ENCODE measurements around the gene KRTAP9-8.
"Not testable (repeated sequence)": the region's sequence is repeated elsewhere in the genome, so short reads cannot be mapped to it uniquely, and the experiment has no call there.

Gene KRTAP9-8

GRCh38 chr17:41237949-41238437, at the start of gene KRTAP9-8:
KRTAP9-8 (plus strand) TSS chr17:41237999; CDS start chr17:41238052, 53 bp downstream.
- H3K9me3 Mint-ChIP-seq; H3K4me1 Mint-ChIP-seq (ENCODE audit: low read depth); H3K27ac Mint-ChIP-seq; H3K27me3 Mint-ChIP-seq (ENCODE audit: low read depth); H3K4me3 Mint-ChIP-seq; H3K36me3 Mint-ChIP-seq (ENCODE audit: low read depth): not testable (repeated sequence)

DNA sequence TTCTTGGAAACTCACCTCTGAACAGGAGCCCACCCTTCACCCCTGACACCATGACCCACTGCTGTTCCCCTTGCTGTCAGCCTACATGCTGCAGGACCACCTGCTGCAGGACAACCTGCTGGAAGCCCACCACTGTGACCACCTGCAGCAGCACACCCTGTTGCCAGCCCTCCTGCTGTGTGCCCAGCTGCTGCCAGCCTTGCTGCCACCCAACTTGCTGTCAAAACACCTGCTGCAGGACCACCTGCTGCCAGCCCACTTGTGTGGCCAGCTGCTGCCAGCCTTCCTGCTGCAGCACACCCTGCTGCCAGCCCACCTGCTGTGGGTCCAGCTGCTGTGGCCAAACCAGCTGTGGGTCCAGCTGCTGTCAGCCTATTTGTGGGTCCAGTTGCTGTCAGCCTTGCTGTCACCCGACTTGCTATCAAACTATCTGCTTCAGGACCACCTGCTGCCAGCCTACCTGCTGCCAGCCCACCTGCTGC, 47.9 kb upstream of the KRTAP9-8 start, which contains the start of gene KRTAP9-1:
Gene KRTAP9-1 (plus strand): TSS at position 51 of the 482 bp plus-strand sequence. CDS start 0 bp downstream, at position 51.
- H3K36me3 Mint-ChIP-seq (ENCODE audit: low read depth); H3K4me3 Mint-ChIP-seq; H3K27me3 Mint-ChIP-seq (ENCODE audit: low read depth); H3K27ac Mint-ChIP-seq; H3K9me3 Mint-ChIP-seq; H3K4me1 Mint-ChIP-seq (ENCODE audit: low read depth): not testable (repeated sequence)

DNA sequence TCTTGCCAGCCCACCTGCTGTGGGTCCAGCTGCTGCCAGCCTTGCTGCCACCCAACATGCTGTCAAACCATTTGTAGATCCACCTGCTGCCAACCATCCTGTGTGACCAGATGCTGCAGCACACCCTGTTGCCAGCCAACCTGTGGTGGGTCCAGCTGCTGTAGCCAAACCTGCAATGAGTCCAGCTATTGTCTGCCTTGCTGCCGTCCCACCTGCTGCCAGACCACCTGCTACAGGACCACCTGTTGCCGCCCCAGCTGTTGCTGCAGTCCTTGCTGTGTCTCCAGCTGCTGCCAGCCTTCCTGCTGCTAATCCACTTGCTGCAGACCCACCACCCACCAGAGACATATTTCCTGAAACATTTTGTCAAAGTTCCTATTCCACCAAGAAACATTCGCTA, 47.5 kb upstream of the KRTAP9-8 start:
- Mint-ChIP-seq H3K9me3 (no peaks in the 10 kb centered on the region), H3K4me1 (ENCODE audit: low read depth) (no peaks in the 10 kb centered on the region), H3K4me3 (no peak overlapping the region), H3K27ac (no peak overlapping the region), H3K36me3 (ENCODE audit: low read depth) (no peaks in the 10 kb centered on the region), H3K27me3 (ENCODE audit: low read depth) (no peaks in the 10 kb centered on the region)

DNA sequence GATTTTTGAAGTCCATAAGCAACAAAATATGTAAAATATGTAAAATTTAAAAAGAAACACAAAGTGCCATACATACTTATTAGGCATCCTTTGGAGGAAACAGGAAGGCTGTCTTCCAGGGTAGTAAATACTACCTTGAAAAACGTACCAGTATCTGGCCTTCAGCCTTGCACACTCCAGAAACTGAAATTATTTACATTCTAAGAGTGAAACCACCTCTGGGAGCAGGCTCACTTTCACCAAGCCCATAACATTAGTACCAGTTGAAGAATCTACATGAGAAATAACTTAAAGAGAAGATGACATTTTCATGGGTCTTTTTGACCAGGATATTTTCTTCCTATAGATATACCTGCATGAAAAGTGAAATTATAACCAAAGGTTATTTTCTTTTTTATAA, 41.7 kb upstream of the KRTAP9-8 start:
- no peaks in the 10 kb centered on the region for H3K27me3 Mint-ChIP-seq (ENCODE audit: low read depth)
- no peaks in the 10 kb centered on the region for H3K4me1 Mint-ChIP-seq (ENCODE audit: low read depth)
- no peaks in the 10 kb centered on the region for H3K36me3 Mint-ChIP-seq (ENCODE audit: low read depth)
- H3K27ac Mint-ChIP-seq = no peak overlapping the region
- H3K4me3 Mint-ChIP-seq = no peak overlapping the region
- no peaks in the 10 kb centered on the region for H3K9me3 Mint-ChIP-seq

DNA sequence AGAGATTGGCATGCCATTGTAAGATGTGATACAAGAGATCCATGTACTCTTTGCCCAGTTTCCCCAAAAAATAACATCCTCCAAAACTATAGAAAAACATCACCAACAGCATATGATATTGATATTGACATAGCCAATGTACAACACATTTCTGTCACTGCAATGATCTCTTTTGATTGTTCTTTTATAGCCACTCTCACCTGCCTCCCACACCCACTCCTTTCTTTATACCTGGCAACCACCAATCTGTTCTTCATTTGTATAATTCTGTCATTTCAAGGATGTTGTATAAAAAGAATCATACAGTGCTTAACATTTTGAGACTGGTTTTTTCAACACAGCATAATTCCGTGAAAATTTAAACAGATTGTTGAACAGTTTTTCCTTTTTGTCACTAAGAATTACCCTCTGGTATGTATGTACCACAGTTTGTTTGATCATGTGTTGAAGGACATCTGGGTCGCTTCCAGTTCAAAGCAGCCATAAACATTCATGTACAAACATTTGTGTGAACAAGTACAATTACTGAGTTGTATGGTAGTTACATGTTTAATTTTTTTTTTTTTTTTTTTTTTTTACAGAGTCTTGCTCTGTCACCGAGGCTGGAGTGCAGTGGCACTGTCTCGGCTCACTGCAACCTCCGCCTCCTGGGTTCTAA, 38.2 kb upstream of the KRTAP9-8 start:
- H3K4me1 Mint-ChIP-seq (ENCODE audit: low read depth) = no peaks in the 10 kb centered on the region
- H3K9me3 Mint-ChIP-seq = no peaks in the 10 kb centered on the region
- H3K27ac Mint-ChIP-seq = no peak overlapping the region
- no peaks in the 10 kb centered on the region for H3K36me3 Mint-ChIP-seq (ENCODE audit: low read depth)
- no peaks in the 10 kb centered on the region for H3K27me3 Mint-ChIP-seq (ENCODE audit: low read depth)
- no peak overlapping the region for H3K4me3 Mint-ChIP-seq

- Mint-ChIP-seq H3K4me1 (ENCODE audit: low read depth) (no peaks in the 10 kb centered on the region), H3K9me3 (no peaks in the 10 kb centered on the region), H3K27ac (no peak overlapping the region), H3K4me3 (no peak overlapping the region), H3K36me3 (ENCODE audit: low read depth) (no peaks in the 10 kb centered on the region), H3K27me3 (ENCODE audit: low read depth) (peaks cover 14% of the 10 kb centered on the region)
These were observed 25.8 kb upstream of the KRTAP9-8 start for GRCh38 chr17:41211845-41212466.

- Mint-ChIP-seq H3K9me3 (no peaks in the 10 kb centered on the region), H3K27ac (no peak overlapping the region), H3K4me1 (ENCODE audit: low read depth) (no peaks in the 10 kb centered on the region), H3K27me3 (ENCODE audit: low read depth) (peaks cover 14% of the 10 kb centered on the region), H3K36me3 (ENCODE audit: low read depth) (no peaks in the 10 kb centered on the region), H3K4me3 (no peak overlapping the region)
These were observed 25.2 kb upstream of the KRTAP9-8 start for GRCh38 chr17:41212524-41213169.

DNA sequence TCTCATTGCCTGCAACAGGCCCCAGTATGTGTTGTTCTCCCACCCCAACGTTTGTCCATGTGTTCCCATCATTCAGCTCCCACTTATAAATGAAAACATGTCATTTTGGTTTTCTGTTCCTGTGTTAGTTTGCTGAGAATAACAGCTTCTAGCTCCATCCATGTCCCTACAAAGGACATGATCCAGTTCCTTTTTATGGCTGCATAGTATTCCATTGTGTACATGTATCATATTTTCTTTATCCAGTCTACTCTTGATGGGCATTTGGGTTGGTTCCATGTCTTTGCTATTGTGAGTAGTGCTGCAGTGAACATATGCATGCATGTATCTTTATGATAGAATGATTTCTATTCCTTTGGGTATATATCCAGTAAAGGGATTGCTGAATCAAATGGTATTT, 22.1 kb upstream of the KRTAP9-8 start:
- Mint-ChIP-seq H3K27ac (no peak overlapping the region), H3K27me3 (ENCODE audit: low read depth) (no peaks in the 10 kb centered on the region), H3K4me3 (no peak overlapping the region)

GRCh38 chr17:41223821-41224220, 14.0 kb upstream of the KRTAP9-8 start:
- Mint-ChIP-seq H3K27me3 (ENCODE audit: low read depth) (peaks cover 13% of the 10 kb centered on the region), H3K27ac (no peak overlapping the region), H3K4me1 (ENCODE audit: low read depth) (no peaks in the 10 kb centered on the region), H3K9me3 (peaks cover 6% of the 10 kb centered on the region), H3K4me3 (no peak overlapping the region), H3K36me3 (ENCODE audit: low read depth) (no peaks in the 10 kb centered on the region)

More for the DNA sequence above, 22.1 kb upstream of the KRTAP9-8 start:
- Mint-ChIP-seq H3K36me3 (ENCODE audit: low read depth) (no peaks in the 10 kb centered on the region), H3K4me1 (ENCODE audit: low read depth) (no peaks in the 10 kb centered on the region), H3K9me3 (peaks cover 6% of the 10 kb centered on the region)

DNA sequence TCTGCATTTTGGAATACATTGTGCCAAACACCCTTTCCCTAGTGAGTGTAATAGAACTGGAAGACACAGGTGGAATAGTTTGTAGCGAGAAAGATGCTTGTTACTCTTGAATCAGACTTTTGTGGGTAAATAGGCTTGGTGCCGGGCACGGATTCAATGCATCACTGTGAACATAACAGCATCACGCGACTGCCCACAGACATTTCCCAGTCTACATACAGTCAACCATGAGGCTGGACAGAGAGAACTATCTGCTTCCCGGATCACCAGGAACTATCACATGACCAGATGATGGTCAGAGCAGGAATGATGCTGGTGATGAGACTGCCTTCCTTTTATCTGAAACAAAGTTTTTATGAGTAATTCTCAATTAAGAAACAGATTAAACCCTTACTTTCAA, 11.7 kb upstream of the KRTAP9-8 start:
- H3K4me1 Mint-ChIP-seq (ENCODE audit: low read depth) = no peaks in the 10 kb centered on the region
- no peak overlapping the region for H3K4me3 Mint-ChIP-seq
- H3K36me3 Mint-ChIP-seq (ENCODE audit: low read depth) = no peaks in the 10 kb centered on the region
- no peak overlapping the region for H3K27ac Mint-ChIP-seq
- no peaks in the 10 kb centered on the region for H3K9me3 Mint-ChIP-seq
- H3K27me3 Mint-ChIP-seq (ENCODE audit: low read depth) = peaks cover 16% of the 10 kb centered on the region

DNA sequence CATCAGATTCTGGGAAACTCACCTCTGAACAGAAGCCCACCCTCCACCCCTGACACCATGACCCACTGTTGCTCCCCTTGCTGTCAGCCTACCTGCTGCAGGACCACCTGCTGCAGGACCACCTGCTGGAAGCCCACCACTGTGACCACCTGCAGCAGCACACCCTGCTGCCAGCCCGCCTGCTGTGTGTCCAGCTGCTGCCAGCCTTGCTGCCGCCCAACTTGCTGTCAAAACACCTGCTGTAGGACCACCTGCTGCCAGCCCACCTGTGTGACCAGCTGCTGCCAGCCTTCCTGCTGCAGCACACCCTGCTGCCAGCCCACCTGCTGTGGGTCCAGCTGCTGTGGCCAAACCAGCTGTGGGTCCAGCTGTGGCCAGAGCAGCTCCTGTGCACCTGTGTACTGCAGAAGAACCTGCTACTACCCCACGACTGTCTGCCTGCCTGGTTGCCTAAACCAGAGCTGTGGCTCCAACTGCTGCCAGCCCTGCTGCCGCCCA, 11.2 kb upstream of the KRTAP9-8 start, which contains the start of gene KRTAP9-2:
Gene KRTAP9-2 (plus strand): TSS at position 51 of the 498 bp plus-strand sequence. CDS start 7 bp downstream, at position 58.
- not testable (repeated sequence) for H3K36me3 Mint-ChIP-seq (ENCODE audit: low read depth); H3K9me3 Mint-ChIP-seq; H3K4me3 Mint-ChIP-seq; H3K27ac Mint-ChIP-seq; H3K4me1 Mint-ChIP-seq (ENCODE audit: low read depth)
- H3K27me3 Mint-ChIP-seq (ENCODE audit: low read depth) = peaks cover 16% of the 10 kb centered on the region

DNA sequence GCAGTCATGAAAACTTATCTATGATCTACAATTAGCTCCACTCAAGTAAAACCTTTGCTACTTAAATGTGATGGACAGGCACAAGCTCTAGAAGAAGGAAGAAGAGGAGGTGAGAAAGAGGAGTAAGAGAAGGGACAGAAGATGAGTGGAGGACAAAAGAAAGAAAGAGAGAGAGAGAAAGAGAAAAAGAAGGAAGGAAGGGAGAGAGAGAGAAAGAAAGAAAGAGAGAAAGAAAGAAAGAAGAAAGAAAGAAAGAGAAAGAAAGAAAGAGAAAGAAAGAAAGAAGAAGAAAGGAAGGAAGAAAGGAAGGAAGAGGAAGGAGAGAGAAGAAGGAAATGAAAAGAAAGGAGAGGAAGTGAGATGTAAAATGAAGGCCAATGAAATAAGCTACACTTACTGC, 7.7 kb upstream of the KRTAP9-8 start:
- no peaks in the 10 kb centered on the region for H3K9me3 Mint-ChIP-seq
- H3K4me3 Mint-ChIP-seq = no peak overlapping the region
- no peaks in the 10 kb centered on the region for H3K36me3 Mint-ChIP-seq (ENCODE audit: low read depth)

GRCh38 chr17:41231731-41232130, 6.1 kb upstream of the KRTAP9-8 start:
- H3K27me3 Mint-ChIP-seq (ENCODE audit: low read depth) = peaks cover 12% of the 10 kb centered on the region
- H3K4me3 Mint-ChIP-seq = no peak overlapping the region
- H3K9me3 Mint-ChIP-seq = no peaks in the 10 kb centered on the region
- no peaks in the 10 kb centered on the region for H3K4me1 Mint-ChIP-seq (ENCODE audit: low read depth)
- no peak overlapping the region for H3K27ac Mint-ChIP-seq
- H3K36me3 Mint-ChIP-seq (ENCODE audit: low read depth) = no peaks in the 10 kb centered on the region

More for the DNA sequence above, 7.7 kb upstream of the KRTAP9-8 start:
- peaks cover 12% of the 10 kb centered on the region for H3K27me3 Mint-ChIP-seq (ENCODE audit: low read depth)
- no peaks in the 10 kb centered on the region for H3K4me1 Mint-ChIP-seq (ENCODE audit: low read depth)
- no peak overlapping the region for H3K27ac Mint-ChIP-seq

- H3K4me1 Mint-ChIP-seq (ENCODE audit: low read depth); H3K4me3 Mint-ChIP-seq; H3K36me3 Mint-ChIP-seq (ENCODE audit: low read depth); H3K9me3 Mint-ChIP-seq; H3K27ac Mint-ChIP-seq: not testable (repeated sequence)
- H3K27me3 Mint-ChIP-seq (ENCODE audit: low read depth) = peaks cover 12% of the 10 kb centered on the region
These were observed 5.2 kb upstream of the KRTAP9-8 start, which contains the start of gene KRTAP9-3 for GRCh38 chr17:41232399-41233105. KRTAP9-3 (plus strand) TSS chr17:41232449; CDS start chr17:41232502, 53 bp downstream.

Data from T-helper 1 cell treated with Interleukin-12 subunit alpha and Interleukin-12 subunit beta and Interleukin-4 antibody, amounts not matched to agents 30 μg/mL and 1 μg/mL, for 36 hours (primary cell).